Transverse colon (tissue), 4 donors: ENCODE measurements around the gene ANO1. TPM values are rescaled to one million over a fixed set of nuclear protein-coding genes. Genes with fewer than 3 reads are reported as not detected.

ENCODE experiments used
- DNase-seq: peaks from one replicate; pipeline ENCODE4 v3.0.0-alpha.2; 2019
- H3K27ac ChIP-seq, 4 donors: fragments of 200-600 bp; sonication (generic); 2 replicates each; pipeline ENCODE4 v1.5.1; 2016 to 2018; ENCODE audit warnings: inconsistent platforms in 4 of 4
- H3K27me3 ChIP-seq: fragments of 200-600 bp; sonication (generic); 2 replicates; pipeline ENCODE4 v1.5.1; 2017; ENCODE audit warnings: inconsistent platforms
- H3K36me3 ChIP-seq, 4 donors: fragments of 200-600 bp; sonication (generic); 2 replicates each; pipeline ENCODE4 v1.5.1; 2017 to 2019; ENCODE audit warnings: inconsistent platforms in 4 of 4
- H3K4me1 ChIP-seq, 4 donors: fragments of 200-600 bp; sonication (generic); 2 replicates each; pipeline ENCODE4 v1.5.1; 2017 to 2020; ENCODE audit warnings: inconsistent platforms in 4 of 4
- H3K4me3 ChIP-seq, 4 donors: fragments of 200-600 bp; sonication (generic); 1 replicate in 1 of 4; 2 replicates in 3 of 4; pipeline versions ENCODE4 v1.5.1 to v1.6.1; 2017 to 2019; ENCODE audit warnings: inconsistent platforms in 4 of 4
- H3K9me3 ChIP-seq, 2 donors: fragments of 200-600 bp; sonication (generic); 2 replicates each; pipeline ENCODE4 v1.5.1; 2017 to 2019; ENCODE audit warnings: inconsistent platforms in 2 of 2
- CTCF ChIP-seq, 5 experiments: fragments of 200-600 bp in 3 of 5; fragments of 450-650 bp in 2 of 5; sonication (generic) in 3 of 5; IDR thresholded peaks; 1 replicate in 2 of 5; 2 replicates in 3 of 5; pipeline ENCODE4 v1.5.1; 2016 to 2017; ENCODE audit warnings: antibody characterized with exemption in 5 of 5, inconsistent platforms in 3 of 5, mild to moderate bottlenecking in 2 of 5, moderate library complexity in 1 of 5
- EP300 ChIP-seq: sonication (generic); formaldehyde crosslinking; IDR thresholded peaks from one replicate; pipeline ENCODE4 v1.6.1; 2017; ENCODE audit warnings: antibody characterized with exemption, low read depth
- POLR2A ChIP-seq: fragments of 450-650 bp; IDR thresholded peaks from one replicate; pipeline ENCODE4 v1.6.1; 2016; ENCODE audit warnings: antibody characterized with exemption, mild to moderate bottlenecking, moderate library complexity
- POLR2AphosphoS5 ChIP-seq, 3 donors: sonication (generic); formaldehyde crosslinking; IDR thresholded peaks; one replicate each; pipeline ENCODE4 v1.6.1; 2016; ENCODE audit warnings: antibody characterized with exemption in 3 of 3
- WGBS, 2 donors: methylation state at CpG; one replicate each; pipeline ENCODE4 v1.1.5; 2018; ENCODE audit warnings: low coverage in 1 of 2; 5-methylcytosine and 5-hydroxymethylcytosine counted together
- in situ Hi-C, 4 donors: fragments of 200-750 bp; cut with MboI; loops; one replicate each; pipeline versions ENCODE4 v1.15.0 to v1.15.1; 2017; ENCODE audit warnings: low sequenced_read_pairs in 3 of 4, low pct_ligation_motif_present in 1 of 4, low pct_unique_long_range_greater_than_20kb in 1 of 4
- intact Hi-C: fragments of 100-400 bp; cut with DNase I; formaldehyde crosslinking; loops from one replicate; pipeline ENCODE4 v1.15.1; 2023; ENCODE audit warnings: low total_unique reads
- total RNA-seq, 4 donors: library from RNA; depleted of rRNA; stranded (reverse); fragments of >200 nt; gene quantifications; one replicate each; pipeline ENCODE4 v1.1.0, GENCODE V29; 2016

ANO1 gene
- total RNA-seq, 4 donors from 2014 or later = 7.9 to 20.9 (median 11.3) TPM

GRCh38 chr11:70185348-70186055 lies 107.4 kb downstream of the ANO1 start:
- in situ Hi-C loops = loop anchor here in 3 of 4 donors (10.0 to 25.0 kb wide), 3 partner anchors 261 to 498 kb away; partner anchors contain the start of genes LTO1 (in 2 of the 3) and FGF19 (in 1 of the 3)
- no peaks in the 10 kb centered on the region for H3K9me3 ChIP-seq

DNA sequence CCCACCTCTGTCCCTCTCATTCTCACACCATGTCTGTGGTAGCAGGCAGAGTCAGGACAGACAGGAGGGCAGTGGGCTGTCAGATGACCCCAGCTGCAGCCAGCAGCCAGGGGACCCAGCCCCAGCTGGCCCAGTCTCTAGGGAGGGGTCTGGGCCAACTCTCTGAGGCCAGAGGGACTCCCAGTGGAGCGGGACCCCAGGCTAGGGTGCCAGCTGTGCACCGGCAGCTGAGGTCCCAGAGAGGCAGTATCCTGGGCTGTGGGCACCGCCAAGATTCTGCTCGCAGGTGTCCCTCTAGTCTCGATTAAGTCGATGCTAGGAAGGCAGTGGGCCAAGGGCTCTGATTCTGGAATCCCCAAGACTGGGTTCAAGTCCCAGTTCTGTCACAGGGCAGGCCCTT lies 108.3 kb downstream of the ANO1 start:
- Histone ChIP-seq H3K27ac (no peak overlapping the region), H3K9me3 (no peaks in the 10 kb centered on the region), H3K27me3 (peaks cover 8% of the 10 kb centered on the region), H3K36me3 (no peaks in the 10 kb centered on the region), H3K4me1 (no peaks in the 10 kb centered on the region), H3K4me3 (no peak overlapping the region)
- no peak for TF ChIP-seq POLR2A
- no peak for TF ChIP-seq EP300
- no peak for TF ChIP-seq POLR2AphosphoS5 (IDR thresholded peaks at IDR 0.05)
- no peak for TF ChIP-seq CTCF (IDR thresholded peaks at IDR 0.05)
- WGBS, 2 donors = 88% methylated on average over 6 of the region's 6 CpGs; no CpG with 5 or more reads in 1 of the 2 donors
- in situ Hi-C loops (loop anchor here in 3 of 4 donors (10.0 to 25.0 kb wide), 3 partner anchors 262 to 499 kb away; partner anchors contain the start of genes LTO1 (in 2 of the 3) and FGF19 (in 1 of the 3)), intact Hi-C loops (no loop called here)
- DNase-seq = no peak

More at GRCh38 chr11:70185348-70186055, 107.4 kb downstream of the ANO1 start:
- Histone ChIP-seq H3K27me3 (peaks cover 8% of the 10 kb centered on the region), H3K36me3 (no peaks in the 10 kb centered on the region), H3K4me3 (no peak overlapping the region), H3K4me1 (no peaks in the 10 kb centered on the region), H3K27ac (no peak overlapping the region)
- TF ChIP-seq EP300 (no peak), POLR2AphosphoS5 (IDR thresholded peaks at IDR 0.05) (no peak), POLR2A (no peak), CTCF (IDR thresholded peaks at IDR 0.05) (no peak)
- DNase-seq = no peak
- intact Hi-C loops = no loop called here
- 83 to 94% methylated on average over 7 to 28 of the region's 28 CpGs for WGBS, 2 donors

- H3K4me1 ChIP-seq = no peaks in the 10 kb centered on the region
- peaks cover 8% of the 10 kb centered on the region for H3K27me3 ChIP-seq
- in situ Hi-C loops = loop anchor here in 3 of 4 donors (10.0 to 25.0 kb wide), 3 partner anchors 262 to 500 kb away; partner anchors contain the start of genes LTO1 (in 2 of the 3) and FGF19 (in 1 of the 3)
- no peaks in the 10 kb centered on the region for H3K36me3 ChIP-seq
- DNase-seq = no peak
- H3K4me3 ChIP-seq = no peak overlapping the region
- intact Hi-C loops = no loop called here
- H3K9me3 ChIP-seq = no peaks in the 10 kb centered on the region
- H3K27ac ChIP-seq = no peak overlapping the region
- TF ChIP-seq POLR2AphosphoS5 (IDR thresholded peaks at IDR 0.05) = no peak
- TF ChIP-seq CTCF (IDR thresholded peaks at IDR 0.05) = no peak
- no peak for TF ChIP-seq POLR2A
- no peak for TF ChIP-seq EP300
- 94% methylated on average over 8 of the region's 10 CpGs; no CpG with 5 or more reads in 1 of the 2 donors for WGBS, 2 donors
Observed at GRCh38 chr11:70186936-70187335, 108.8 kb downstream of the ANO1 start.

- in situ Hi-C loops = loop anchor here in 3 of 4 donors (10.0 to 25.0 kb wide), 3 partner anchors 263 to 500 kb away; partner anchors contain the start of genes LTO1 (in 2 of the 3) and FGF19 (in 1 of the 3)
- no peak overlapping the region for H3K27ac ChIP-seq
- TF ChIP-seq POLR2A (no peak), POLR2AphosphoS5 (IDR thresholded peaks at IDR 0.05) (no peak), CTCF (IDR thresholded peaks at IDR 0.05) (no peak), EP300 (no peak)
Observed at GRCh38 chr11:70187771-70188170, 109.7 kb downstream of the ANO1 start.

More at GRCh38 chr11:70187771-70188170, 109.7 kb downstream of the ANO1 start:
- Histone ChIP-seq H3K27me3 (peaks cover 7% of the 10 kb centered on the region), H3K4me3 (no peak overlapping the region), H3K9me3 (no peaks in the 10 kb centered on the region), H3K4me1 (no peaks in the 10 kb centered on the region), H3K36me3 (no peaks in the 10 kb centered on the region)
- WGBS, 2 donors = 87% methylated on average over 15 of the region's 15 CpGs; no CpG with 5 or more reads in 1 of the 2 donors
- DNase-seq = no peak
- intact Hi-C loops = no loop called here
